ENCODE data around the gene SNX27. TPM values are rescaled to one million over a fixed set of nuclear protein-coding genes. Genes with fewer than 3 reads are reported as not detected.

The SNX27 gene
- total RNA-seq, 2 donors from 2014 or later: 41.2 to 47.3 TPM

DNA sequence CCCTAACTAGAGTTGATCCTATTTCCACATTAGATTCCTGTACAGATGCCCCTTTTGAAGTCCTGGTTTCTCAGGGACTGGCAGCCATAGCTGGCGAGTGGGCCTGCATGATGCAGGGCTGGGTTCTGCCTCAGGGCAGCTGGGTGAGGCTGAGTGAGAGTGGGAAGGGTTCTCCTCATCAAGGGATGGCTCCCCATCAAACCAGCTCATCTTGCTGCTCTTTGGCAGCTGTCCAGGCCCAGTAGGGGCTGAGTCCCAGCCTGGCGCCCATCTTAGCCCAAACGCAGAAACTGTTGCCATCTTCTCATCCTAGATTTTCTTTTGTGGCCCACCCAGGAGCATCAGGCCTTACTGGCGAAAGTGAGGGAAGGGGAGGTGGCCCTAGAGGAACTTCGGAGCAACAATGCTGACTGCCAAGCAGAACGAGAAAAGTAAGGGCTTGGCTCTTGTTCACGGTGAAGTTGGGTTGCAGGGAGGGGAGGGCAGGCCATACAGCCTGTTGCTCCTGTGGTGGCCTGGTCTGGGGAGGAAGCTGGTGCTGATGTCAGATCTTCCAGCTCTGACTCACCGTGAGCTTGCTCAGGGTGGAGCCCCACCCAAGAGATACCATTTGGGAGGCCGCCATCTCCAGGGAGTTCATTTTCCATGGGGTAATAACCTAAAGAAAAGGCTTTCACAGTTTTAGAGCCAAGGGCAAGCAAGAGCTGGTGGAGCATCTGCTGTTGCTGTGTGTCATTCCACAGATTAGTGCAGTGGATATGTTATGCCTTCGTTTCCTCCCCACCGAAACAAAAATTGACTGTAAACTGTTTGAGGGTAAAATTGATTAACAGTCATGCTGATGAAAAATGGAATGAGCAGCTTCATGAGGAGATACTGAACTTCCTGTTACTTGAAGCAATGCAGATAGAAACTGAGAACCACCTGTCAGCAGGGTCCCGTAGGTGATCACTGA, 37.0 kb upstream of the SNX27 start:
- TF ChIP-seq, protein P1, sequence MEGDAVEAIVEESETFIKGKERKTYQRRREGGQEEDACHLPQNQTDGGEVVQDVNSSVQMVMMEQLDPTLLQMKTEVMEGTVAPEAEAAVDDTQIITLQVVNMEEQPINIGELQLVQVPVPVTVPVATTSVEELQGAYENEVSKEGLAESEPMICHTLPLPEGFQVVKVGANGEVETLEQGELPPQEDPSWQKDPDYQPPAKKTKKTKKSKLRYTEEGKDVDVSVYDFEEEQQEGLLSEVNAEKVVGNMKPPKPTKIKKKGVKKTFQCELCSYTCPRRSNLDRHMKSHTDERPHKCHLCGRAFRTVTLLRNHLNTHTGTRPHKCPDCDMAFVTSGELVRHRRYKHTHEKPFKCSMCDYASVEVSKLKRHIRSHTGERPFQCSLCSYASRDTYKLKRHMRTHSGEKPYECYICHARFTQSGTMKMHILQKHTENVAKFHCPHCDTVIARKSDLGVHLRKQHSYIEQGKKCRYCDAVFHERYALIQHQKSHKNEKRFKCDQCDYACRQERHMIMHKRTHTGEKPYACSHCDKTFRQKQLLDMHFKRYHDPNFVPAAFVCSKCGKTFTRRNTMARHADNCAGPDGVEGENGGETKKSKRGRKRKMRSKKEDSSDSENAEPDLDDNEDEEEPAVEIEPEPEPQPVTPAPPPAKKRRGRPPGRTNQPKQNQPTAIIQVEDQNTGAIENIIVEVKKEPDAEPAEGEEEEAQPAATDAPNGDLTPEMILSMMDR (conservative IDR thresholded peaks at IDR 0.05): no peak
- Histone ChIP-seq H3K9me3 (ENCODE audit: control insufficient read depth, low read length) (no peaks in the 10 kb centered on the region), H3K27ac (ENCODE audit: low read depth, low read length) (no peak overlapping the region), H3K4me1 (ENCODE audit: control insufficient read depth, insufficient read depth, low read length) (no peaks in the 10 kb centered on the region), H3K27me3 (ENCODE audit: control insufficient read depth, insufficient read depth, low read length, poor library complexity, severe bottlenecking) (no peaks in the 10 kb centered on the region), H3K4me3 (ENCODE audit: low read length) (no peak overlapping the region), H3K36me3 (ENCODE audit: control insufficient read depth, insufficient read depth, low read length) (peaks cover 78% of the 10 kb centered on the region), H3K9ac (ENCODE audit: extremely low read depth, low read length, poor library complexity, severe bottlenecking) (no peak overlapping the region)
- peaks cover 7% of the 10 kb centered on the region for H3K4me1 Mint-ChIP-seq
- DNase-seq: no peak
- H3K36me3 Mint-ChIP-seq (ENCODE audit: low read depth): peaks cover 37% of the 10 kb centered on the region
- no peaks in the 10 kb centered on the region for H3K9me3 Mint-ChIP-seq
- WGBS, 2 experiments (ENCODE audit: insufficient coverage in 1 of 2, insufficient read length in 1 of 2): 93 to 96% methylated on average over 8 to 12 of the region's 12 CpGs
- H3K4me3 Mint-ChIP-seq: no peak overlapping the region
- H3K27ac Mint-ChIP-seq: no peak overlapping the region
- H3K27me3 Mint-ChIP-seq (ENCODE audit: insufficient read depth): no peaks in the 10 kb centered on the region

DNA sequence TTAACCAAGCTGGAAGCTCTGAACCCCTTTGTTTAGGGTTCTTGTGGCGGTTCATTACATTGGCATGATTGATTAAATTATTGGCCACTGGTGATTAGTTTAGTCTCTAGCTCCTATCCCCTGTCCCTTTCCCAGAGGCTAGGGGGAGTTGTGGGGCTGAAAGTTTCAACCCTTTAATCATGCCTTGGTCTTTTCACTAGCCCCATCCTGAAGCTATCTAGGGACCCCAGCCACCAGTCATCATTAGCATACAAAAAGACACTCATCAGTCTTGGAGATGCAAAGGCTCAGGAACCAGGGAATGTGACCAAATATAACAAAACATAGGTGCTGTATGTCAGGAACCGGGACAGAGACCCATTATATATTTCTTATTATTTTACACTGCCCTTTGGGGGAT, 34.7 kb upstream of the SNX27 start:
- Histone ChIP-seq H3K4me1 (ENCODE audit: control insufficient read depth, insufficient read depth, low read length) (no peaks in the 10 kb centered on the region), H3K4me3 (ENCODE audit: low read length) (no peak overlapping the region), H3K27ac (ENCODE audit: low read depth, low read length) (no peak overlapping the region), H3K27me3 (ENCODE audit: control insufficient read depth, insufficient read depth, low read length, poor library complexity, severe bottlenecking) (no peaks in the 10 kb centered on the region), H3K36me3 (ENCODE audit: control insufficient read depth, insufficient read depth, low read length) (peaks cover 88% of the 10 kb centered on the region), H3K9me3 (ENCODE audit: control insufficient read depth, low read length) (no peaks in the 10 kb centered on the region), H3K9ac (ENCODE audit: extremely low read depth, low read length, poor library complexity, severe bottlenecking) (no peak overlapping the region)
- Mint-ChIP-seq H3K27me3 (ENCODE audit: insufficient read depth) (no peaks in the 10 kb centered on the region), H3K36me3 (ENCODE audit: low read depth) (peaks cover 41% of the 10 kb centered on the region), H3K9me3 (no peaks in the 10 kb centered on the region), H3K4me1 (peaks cover 7% of the 10 kb centered on the region), H3K4me3 (no peak overlapping the region), H3K27ac (peak overlapping the region; percentile 28)
- DNase-seq: no peak
- WGBS, 2 experiments (ENCODE audit: insufficient coverage in 1 of 2, insufficient read length in 1 of 2): 91% methylated on average over 2 of the region's 2 CpGs; no CpG with 5 or more reads in 1 of the 2 experiments
- TF ChIP-seq, protein P1 (conservative IDR thresholded peaks at IDR 0.05): no peak

DNA sequence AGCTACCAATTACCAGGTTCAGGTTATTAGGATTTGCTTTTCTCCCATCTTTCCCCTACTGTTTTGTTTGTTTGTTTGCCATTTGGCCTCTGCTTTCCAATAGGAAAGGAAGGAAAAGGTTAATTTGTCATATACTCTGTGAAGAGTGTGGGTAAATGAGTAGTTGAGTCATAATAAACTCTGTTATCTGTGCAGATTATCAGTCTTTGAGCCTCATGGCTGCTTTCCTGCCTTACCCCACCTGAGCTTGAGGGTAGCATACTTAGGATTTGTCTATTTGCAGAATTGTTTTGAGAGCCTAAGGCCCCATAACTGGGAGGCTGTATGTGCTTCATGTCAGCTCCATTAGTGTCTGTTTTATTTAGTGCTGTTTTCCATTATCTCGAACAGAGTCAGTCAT, 32.9 kb upstream of the SNX27 start:
- peaks cover 45% of the 10 kb centered on the region for H3K36me3 Mint-ChIP-seq (ENCODE audit: low read depth)
- H3K27me3 ChIP-seq (ENCODE audit: control insufficient read depth, insufficient read depth, low read length, poor library complexity, severe bottlenecking): no peaks in the 10 kb centered on the region
- H3K27ac ChIP-seq (ENCODE audit: low read depth, low read length): no peak overlapping the region
- WGBS, 2 experiments (ENCODE audit: insufficient coverage in 1 of 2, insufficient read length in 1 of 2): 100% methylated on average over 1 of the region's 1 CpG; no CpG with 5 or more reads in 1 of the 2 experiments
- no peaks in the 10 kb centered on the region for H3K9me3 Mint-ChIP-seq
- H3K9ac ChIP-seq (ENCODE audit: extremely low read depth, low read length, poor library complexity, severe bottlenecking): no peak overlapping the region
- H3K4me1 ChIP-seq (ENCODE audit: control insufficient read depth, insufficient read depth, low read length): no peaks in the 10 kb centered on the region
- H3K27ac Mint-ChIP-seq: no peak overlapping the region
- H3K9me3 ChIP-seq (ENCODE audit: control insufficient read depth, low read length): no peaks in the 10 kb centered on the region
- TF ChIP-seq, protein P1 (conservative IDR thresholded peaks at IDR 0.05): no peak
- no peak for DNase-seq
- H3K27me3 Mint-ChIP-seq (ENCODE audit: insufficient read depth): no peaks in the 10 kb centered on the region
- no peak overlapping the region for H3K4me3 ChIP-seq (ENCODE audit: low read length)
- H3K4me1 Mint-ChIP-seq: peaks cover 7% of the 10 kb centered on the region
- peaks cover 89% of the 10 kb centered on the region for H3K36me3 ChIP-seq (ENCODE audit: control insufficient read depth, insufficient read depth, low read length)
- H3K4me3 Mint-ChIP-seq: no peak overlapping the region
